Smooth muscle cell of the brain vasculature (primary cell): Measurements from ENCODE around the gene MT1E.
"Not testable (repeated sequence)": the region's sequence is repeated elsewhere in the genome, so short reads cannot be mapped to it uniquely, and the experiment has no call there.

Source experiments
- DNase-seq: peaks from one replicate; pipeline ENCODE4 v3.0.0-alpha.2; 2012; ENCODE audit warnings: low read depth, low spot score

The MT1E gene

GRCh38 chr16:56645838-56646237 is 20.3 kb downstream of the MT1E start:
- no peak for DNase-seq

- no peak for DNase-seq
Measured at GRCh38 chr16:56647641-56648431, 22.3 kb downstream of the MT1E start.

- DNase-seq, result no peak
Measured at GRCh38 chr16:56649271-56649670, 23.7 kb downstream of the MT1E start.

- DNase-seq, result no peak
Measured at GRCh38 chr16:56649820-56650219, 24.2 kb downstream of the MT1E start.

- no peak for DNase-seq
Measured at GRCh38 chr16:56651586-56651985, 26.0 kb downstream of the MT1E start, which contains the start of gene MT1B. Gene MT1B, plus strand, starts transcription at chr16:56651886. Its CDS starts 68 bp downstream, at chr16:56651954.

GRCh38 chr16:56652600-56652999 is 27.0 kb downstream of the MT1E start:
- no peak for DNase-seq

- DNase-seq, result no peak
Measured at GRCh38 chr16:56653218-56653617, 27.6 kb downstream of the MT1E start.

GRCh38 chr16:56657555-56658326 is 32.2 kb downstream of the MT1E start, which contains the start of gene MT1F:
Gene MT1F, plus strand, starts transcription at chr16:56657959. Its CDS starts 100 bp downstream, at chr16:56658059.
- no peak for DNase-seq

GRCh38 chr16:56658327-56658875 is 32.8 kb downstream of the MT1E start:
- no peak for DNase-seq

GRCh38 chr16:56662357-56663354 is 37.1 kb downstream of the MT1E start:
- no peak for DNase-seq

GRCh38 chr16:56664506-56664905 is 38.9 kb downstream of the MT1E start:
- DNase-seq, result no peak

- not testable (repeated sequence) for DNase-seq
Measured at GRCh38 chr16:56665286-56666261, 40.0 kb downstream of the MT1E start.

- DNase-seq, result no peak
Measured at GRCh38 chr16:56667581-56668571, 42.3 kb downstream of the MT1E start, which contains the start of gene MT1G. Gene MT1G, minus strand, starts transcription at chr16:56668065. Its CDS starts 72 bp downstream, at chr16:56667993.

- no peak for DNase-seq
Measured at GRCh38 chr16:56669005-56669839, 43.6 kb downstream of the MT1E start, which contains the start of gene MT1H. Gene MT1H, plus strand, starts transcription at chr16:56669814. Its CDS starts 71 bp downstream, at chr16:56669885.

- no peak for DNase-seq
Measured at GRCh38 chr16:56669840-56670619, 44.4 kb downstream of the MT1E start.

- no peak for DNase-seq
Measured at GRCh38 chr16:56670620-56670934, 45.0 kb downstream of the MT1E start.

GRCh38 chr16:56671691-56672090 is 46.1 kb downstream of the MT1E start:
- DNase-seq, result not testable (repeated sequence)
